RKO (cell line): ENCODE data around the gene ENTR1.
"Not testable (repeated sequence)": the region's sequence is repeated elsewhere in the genome, so short reads cannot be mapped to it uniquely, and the experiment has no call there.

ENCODE experiments used
- DNase-seq: peaks from one replicate; pipeline ENCODE4 v3.0.0-alpha.2; 2016; ENCODE audit warnings: low spot score

The ENTR1 gene

GRCh38 chr9:136419092-136419420 lies 8.6 kb upstream of the ENTR1 start:
- DNase-seq = no peak

GRCh38 chr9:136418182-136419091 lies 8.0 kb upstream of the ENTR1 start:
- DNase-seq = no peak

- DNase-seq = no peak
Measured at GRCh38 chr9:136416914-136417313, 6.5 kb upstream of the ENTR1 start.

GRCh38 chr9:136416427-136416826 lies 6.0 kb upstream of the ENTR1 start:
- DNase-seq = no peak

- no peak for DNase-seq
Measured at GRCh38 chr9:136412962-136413361, 2.5 kb upstream of the ENTR1 start.

GRCh38 chr9:136411378-136411777 lies 964 bp upstream of the ENTR1 start:
- peak; percentile 75 for DNase-seq

- peak; percentile 77 for DNase-seq
Measured at GRCh38 chr9:136409557-136410455, 608 bp downstream of the ENTR1 start.

GRCh38 chr9:136407911-136408310 lies 2.5 kb downstream of the ENTR1 start:
- no peak for DNase-seq

GRCh38 chr9:136407061-136407460 lies 3.4 kb downstream of the ENTR1 start:
- DNase-seq = not testable (repeated sequence)

GRCh38 chr9:136405904-136406303 lies 4.5 kb downstream of the ENTR1 start:
- not testable (repeated sequence) for DNase-seq

- DNase-seq = no peak
Measured at GRCh38 chr9:136405481-136405880, 4.9 kb downstream of the ENTR1 start.

GRCh38 chr9:136404801-136405136 lies 5.6 kb downstream of the ENTR1 start:
- DNase-seq = no peak

GRCh38 chr9:136403915-136404800 lies 6.3 kb downstream of the ENTR1 start:
- no peak for DNase-seq

- no peak for DNase-seq
Measured at GRCh38 chr9:136403538-136403914, 6.9 kb downstream of the ENTR1 start.

GRCh38 chr9:136402067-136402466 lies 8.3 kb downstream of the ENTR1 start:
- no peak for DNase-seq

GRCh38 chr9:136401173-136401922 lies 9.1 kb downstream of the ENTR1 start:
- DNase-seq = no peak

GRCh38 chr9:136400038-136400834 lies 10.2 kb downstream of the ENTR1 start, which contains the start of gene SNAPC4:
TSS of gene SNAPC4 (minus strand) at chr9:136400170. CDS start at chr9:136398428, 1,742 bp downstream.
- peak; percentile 95 for DNase-seq

GRCh38 chr9:136399176-136400037 lies 11.0 kb downstream of the ENTR1 start:
- DNase-seq = peak; percentile 66

GRCh38 chr9:136398286-136398685 lies 12.1 kb downstream of the ENTR1 start:
- DNase-seq = no peak
